HG03460 (cell line): ENCODE results near the gene PGLYRP4.

Source experiments
- ATAC-seq: cut with Tn5 transposase; IDR thresholded peaks from one replicate; pipeline ENCODE4 v1.9.1; 2021; ENCODE audit not compliant: unreplicated experiment

The PGLYRP4 gene

GRCh38 chr1:153348511-153349362 is at the start of gene PGLYRP4:
PGLYRP4 (minus strand) TSS chr1:153348841; CDS start chr1:153347932, 909 bp downstream.
- ATAC-seq = no peak

- ATAC-seq = no peak
These were observed 49.4 kb upstream of the PGLYRP4 start for GRCh38 chr1:153397924-153398651.

- ATAC-seq = no peak
These were observed 48.6 kb upstream of the PGLYRP4 start for GRCh38 chr1:153397051-153397923.

GRCh38 chr1:153396461-153396860 is 47.8 kb upstream of the PGLYRP4 start:
- ATAC-seq = no peak

GRCh38 chr1:153395776-153396175 is 47.1 kb upstream of the PGLYRP4 start:
- no peak for ATAC-seq

GRCh38 chr1:153395136-153395685 is 46.6 kb upstream of the PGLYRP4 start:
- no peak for ATAC-seq

- no peak for ATAC-seq
These were observed 45.8 kb upstream of the PGLYRP4 start for GRCh38 chr1:153394391-153394790.

GRCh38 chr1:153393926-153394325 is 45.3 kb upstream of the PGLYRP4 start:
- no peak for ATAC-seq

GRCh38 chr1:153392822-153393221 is 44.2 kb upstream of the PGLYRP4 start:
- ATAC-seq = no peak

GRCh38 chr1:153392258-153392657 is 43.6 kb upstream of the PGLYRP4 start:
- no peak for ATAC-seq

GRCh38 chr1:153390938-153391710 is 42.5 kb upstream of the PGLYRP4 start, which contains the start of gene S100A8:
S100A8 (minus strand) TSS chr1:153391073; CDS start chr1:153390535, 538 bp downstream.
- no peak for ATAC-seq

- no peak for ATAC-seq
These were observed 41.6 kb upstream of the PGLYRP4 start for GRCh38 chr1:153389973-153390879.

GRCh38 chr1:153389401-153389800 is 40.8 kb upstream of the PGLYRP4 start:
- no peak for ATAC-seq

- ATAC-seq = no peak
These were observed 39.1 kb upstream of the PGLYRP4 start for GRCh38 chr1:153387785-153388184.

GRCh38 chr1:153387001-153387400 is 38.4 kb upstream of the PGLYRP4 start:
- ATAC-seq = no peak

GRCh38 chr1:153386500-153386901 is 37.9 kb upstream of the PGLYRP4 start:
- no peak for ATAC-seq

GRCh38 chr1:153384958-153385580 is 36.4 kb upstream of the PGLYRP4 start:
- ATAC-seq = no peak

- no peak for ATAC-seq
These were observed 32.1 kb upstream of the PGLYRP4 start for GRCh38 chr1:153380711-153381110.

- ATAC-seq = no peak
These were observed 30.9 kb upstream of the PGLYRP4 start for GRCh38 chr1:153379591-153379990.
